ENCODE data around the gene INTS6L.

DNA sequence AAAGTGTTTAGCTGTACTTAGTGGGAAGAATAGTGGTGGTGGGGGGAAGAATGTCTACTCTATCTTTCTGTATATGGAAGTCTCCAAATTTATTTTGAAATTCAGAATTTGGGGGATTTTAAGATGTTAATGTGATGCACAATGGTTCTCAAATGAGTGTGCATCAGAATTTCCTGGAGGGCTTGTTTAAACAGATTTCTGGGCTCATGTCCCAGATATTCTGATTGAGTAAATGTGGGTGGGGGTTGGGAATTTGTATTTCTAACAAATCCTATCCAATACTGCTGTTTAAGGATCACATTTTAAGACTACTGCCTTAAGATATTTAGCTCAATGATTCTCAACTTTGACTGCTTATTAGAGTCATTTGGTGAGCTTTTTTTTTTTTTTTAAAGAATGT, 15.1 kb upstream of the INTS6L start:
- TF ChIP-seq CTCF (IDR thresholded peaks at IDR 0.05 in 4 of 5, conservative IDR thresholded peaks at IDR 0.05 in 1 of 5) (no peak), POLR2A (IDR thresholded peaks at IDR 0.05) (no peak)
